RKO (cell line): ENCODE measurements around the gene COLEC11.

ENCODE experiments used
- DNase-seq: peaks from one replicate; pipeline ENCODE4 v3.0.0-alpha.2; 2016; ENCODE audit warnings: low spot score

Gene COLEC11

DNA sequence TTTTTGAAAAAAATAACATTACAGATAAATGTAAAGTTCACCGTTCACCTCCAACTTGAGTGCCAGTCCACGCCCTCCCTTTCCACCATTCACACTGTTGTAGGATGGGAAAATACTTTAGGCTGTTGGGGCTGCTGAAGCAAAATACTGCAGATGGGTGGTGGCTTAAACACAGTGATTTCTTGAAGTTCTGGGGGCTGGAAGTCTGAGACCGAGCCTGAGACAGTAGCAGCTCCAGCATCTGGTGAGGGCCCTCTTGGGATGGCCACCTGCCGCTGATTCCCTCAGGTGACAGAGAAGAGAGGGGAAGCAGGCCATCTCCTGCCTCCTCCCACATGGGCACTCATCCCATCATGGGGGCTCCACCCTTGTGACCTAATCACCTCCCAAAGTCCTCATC lies 80.8 kb downstream of the COLEC11 start:
- DNase-seq, result no peak

DNA sequence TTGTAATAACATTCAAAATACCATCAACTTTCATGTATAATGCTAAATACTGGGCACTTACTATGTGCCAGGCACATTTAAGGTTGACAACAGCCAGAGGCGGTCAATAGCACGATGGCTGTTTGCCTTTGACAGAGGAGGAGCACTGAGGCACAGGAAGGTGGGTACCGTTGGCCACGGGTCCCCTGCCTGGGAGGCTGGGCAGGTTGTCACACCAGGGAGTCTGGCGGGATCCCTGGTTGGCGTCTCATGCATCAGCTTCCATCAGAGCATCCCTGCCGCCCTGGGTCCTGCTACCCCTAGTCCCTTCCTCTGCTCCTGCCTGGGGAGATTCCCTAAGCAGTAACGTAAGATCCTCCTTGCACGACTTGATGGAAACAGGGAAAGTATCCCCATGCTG lies 82.5 kb downstream of the COLEC11 start:
- no peak for DNase-seq

DNA sequence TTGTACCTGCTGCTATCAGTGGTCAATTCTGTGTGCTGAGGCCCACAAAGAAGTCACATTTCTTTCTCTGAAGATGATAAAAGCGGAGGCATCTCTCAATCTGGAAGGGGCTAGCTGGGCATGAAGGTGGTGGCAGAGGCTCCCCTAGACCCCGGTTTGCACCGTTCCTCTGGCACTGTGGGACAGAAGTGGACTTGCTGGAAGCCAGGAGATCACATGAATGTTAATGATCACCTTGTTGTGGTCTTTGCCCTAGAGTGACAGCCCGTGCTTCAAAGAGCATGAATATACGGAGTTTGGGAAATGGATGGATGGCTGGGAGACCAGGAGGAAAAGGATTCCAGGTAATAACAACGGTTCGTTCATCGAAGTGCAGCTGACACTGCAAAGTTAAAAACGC lies 83.3 kb downstream of the COLEC11 start:
- no peak for DNase-seq

DNA sequence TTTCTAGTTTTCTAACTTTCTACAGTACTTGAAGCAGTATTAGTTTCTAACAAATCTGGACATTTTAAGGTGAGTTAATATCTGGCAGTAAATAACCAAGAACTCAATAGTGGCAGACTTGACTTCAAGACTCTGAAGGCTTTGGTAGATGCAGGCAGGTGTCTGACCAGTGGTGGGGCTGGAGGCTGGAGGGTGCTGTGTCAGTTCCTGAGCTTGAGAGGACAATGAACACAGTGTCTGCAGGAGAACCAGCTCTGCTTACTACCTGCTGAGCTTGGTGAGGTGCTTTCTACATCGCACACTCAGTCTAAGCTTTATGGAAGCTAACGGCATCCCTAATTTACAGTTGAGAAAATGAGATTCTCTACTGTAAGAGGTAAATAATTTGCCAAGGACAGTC lies 84.3 kb downstream of the COLEC11 start:
- DNase-seq, result no peak

DNA sequence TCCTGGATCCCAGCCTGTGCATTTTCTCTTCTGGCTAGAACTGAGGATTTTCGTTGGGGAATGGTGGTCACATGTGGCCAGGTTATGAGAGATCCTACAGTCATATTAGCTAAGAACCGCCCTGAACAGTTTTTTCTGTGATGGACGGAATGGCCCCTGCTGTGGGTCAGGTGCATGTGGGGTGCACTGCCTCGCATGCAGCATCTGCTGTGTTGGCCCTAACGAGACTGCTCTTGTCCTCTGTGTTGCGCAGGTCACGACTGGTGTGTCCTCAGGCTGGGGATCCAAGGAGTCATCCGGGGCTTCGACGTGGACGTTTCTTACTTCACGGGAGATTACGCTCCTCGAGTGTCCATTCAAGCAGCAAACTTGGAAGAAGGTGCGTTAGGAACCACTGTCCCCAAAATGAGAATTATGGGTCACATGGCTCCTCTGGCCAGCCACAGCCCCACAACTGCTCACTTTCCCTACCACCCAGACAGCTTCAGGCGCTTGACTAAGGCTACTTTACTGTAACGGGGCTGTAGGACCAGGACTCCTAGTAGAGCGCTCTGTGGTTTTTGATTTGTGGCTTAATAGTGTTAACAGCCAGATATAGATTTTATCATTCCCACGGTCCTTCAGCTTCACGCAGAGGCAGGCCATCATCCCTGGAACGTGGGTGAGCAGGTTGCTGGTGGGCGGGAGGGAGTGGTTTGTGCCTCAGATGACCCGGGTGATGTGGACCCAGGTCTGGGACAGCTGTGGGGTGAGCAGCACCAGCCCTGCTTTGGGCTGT lies 84.9 kb downstream of the COLEC11 start:
- no peak for DNase-seq

DNA sequence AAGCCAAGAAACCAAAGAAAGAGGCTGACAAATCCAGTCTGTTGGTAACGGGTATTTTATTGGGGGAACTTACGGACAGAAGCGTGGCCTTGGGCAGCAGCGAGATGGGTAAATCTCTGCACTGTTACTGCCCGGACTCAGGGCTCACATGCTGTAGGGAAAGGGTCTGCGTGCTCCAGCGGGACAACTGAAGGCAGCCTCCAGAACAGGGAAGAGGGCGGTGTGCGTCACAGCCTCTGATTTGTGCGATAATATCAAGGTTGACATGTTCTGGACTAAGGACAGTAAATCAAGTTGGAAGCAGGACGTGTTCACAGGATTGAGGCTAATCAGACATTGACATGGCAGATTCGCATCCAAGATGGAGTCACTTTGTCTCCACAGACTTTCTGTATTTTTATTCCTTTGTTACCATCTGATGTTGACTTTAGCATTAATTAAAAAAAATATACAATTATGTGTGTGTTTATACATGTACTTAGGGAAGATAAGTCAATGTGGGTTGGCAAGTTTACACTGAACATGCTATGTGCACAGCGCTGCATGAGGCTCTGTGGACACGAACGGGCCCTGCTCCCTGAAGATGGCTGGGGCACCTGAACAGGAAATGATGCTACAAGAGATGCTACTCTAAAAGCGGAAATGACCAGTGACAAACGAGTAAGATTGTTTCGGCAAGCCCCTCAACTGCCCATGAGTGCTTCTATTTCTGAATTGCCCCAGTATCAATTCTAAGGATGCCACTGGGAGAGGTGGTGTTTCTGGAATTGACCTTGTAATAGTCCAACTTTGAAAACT lies 85.8 kb downstream of the COLEC11 start:
- no peak for DNase-seq

DNA sequence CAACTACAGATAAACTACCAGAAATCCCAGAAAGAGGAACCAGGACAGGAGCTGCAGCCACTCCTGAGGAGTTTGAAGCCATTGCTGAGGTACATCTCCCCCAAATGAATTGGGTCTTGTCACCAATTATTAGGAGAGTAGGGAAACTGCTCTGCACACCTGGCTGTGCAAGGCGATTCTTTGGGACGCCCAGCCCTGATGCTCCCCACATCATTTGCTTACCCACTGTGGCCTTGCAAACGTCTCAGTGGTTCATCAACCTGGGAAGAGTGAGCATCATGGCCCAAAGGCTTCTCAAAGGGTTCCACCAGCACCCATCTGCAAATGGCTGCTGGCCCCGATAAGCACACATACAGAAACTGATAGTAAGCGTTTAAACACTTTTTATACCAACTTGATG lies 86.7 kb downstream of the COLEC11 start:
- no peak for DNase-seq

DNA sequence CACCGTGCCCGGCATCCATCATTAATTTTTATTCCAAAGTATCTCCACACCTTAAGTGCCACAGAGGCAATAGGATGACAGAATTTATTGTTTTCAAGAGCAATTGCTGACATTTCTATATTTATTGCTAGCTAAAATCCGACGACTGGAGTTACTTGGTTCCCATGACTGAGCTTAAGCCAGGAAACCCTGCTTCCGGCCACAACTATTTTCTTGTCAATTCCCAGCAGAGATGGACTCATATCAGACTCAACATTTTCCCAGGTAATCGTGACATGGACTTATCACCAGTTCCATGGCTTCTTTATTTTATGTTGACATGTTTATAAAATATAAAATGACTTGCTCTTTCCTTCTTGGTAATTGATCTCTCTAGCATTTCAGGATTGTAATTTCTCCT lies 87.9 kb downstream of the COLEC11 start:
- no peak for DNase-seq

DNA sequence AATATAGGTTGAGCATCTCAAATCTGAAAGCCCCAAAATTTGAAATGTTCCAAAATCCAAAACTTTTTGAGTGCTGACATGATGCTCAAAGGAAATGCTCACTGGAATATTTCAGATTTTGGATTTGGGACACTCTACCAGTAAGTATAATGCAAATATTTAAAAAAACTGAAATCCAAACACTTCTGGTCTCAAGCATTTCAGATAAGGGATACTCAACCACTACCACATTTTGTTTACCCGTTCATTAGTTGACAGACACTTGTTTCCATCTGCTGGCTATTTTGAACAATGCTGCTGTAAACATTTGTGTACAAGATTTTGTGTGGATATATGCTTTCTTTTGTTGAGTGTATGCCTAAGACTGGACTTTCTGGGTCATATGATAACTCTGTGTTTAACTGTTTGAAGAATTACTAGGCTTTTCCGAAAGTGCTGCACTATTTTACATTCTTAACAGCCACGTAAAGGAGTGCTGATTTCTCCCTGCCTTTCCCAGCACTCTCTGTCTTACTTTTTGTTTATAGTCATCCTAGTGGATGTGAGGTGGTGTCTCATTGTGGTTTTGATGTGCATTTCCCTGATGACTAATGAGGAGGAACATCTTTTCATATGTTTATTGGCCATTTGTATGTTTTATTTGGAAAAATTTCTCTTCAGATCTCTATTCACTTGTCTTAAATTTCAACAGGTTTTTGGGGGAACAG lies 89.0 kb downstream of the COLEC11 start:
- DNase-seq, result peak; percentile 24

DNA sequence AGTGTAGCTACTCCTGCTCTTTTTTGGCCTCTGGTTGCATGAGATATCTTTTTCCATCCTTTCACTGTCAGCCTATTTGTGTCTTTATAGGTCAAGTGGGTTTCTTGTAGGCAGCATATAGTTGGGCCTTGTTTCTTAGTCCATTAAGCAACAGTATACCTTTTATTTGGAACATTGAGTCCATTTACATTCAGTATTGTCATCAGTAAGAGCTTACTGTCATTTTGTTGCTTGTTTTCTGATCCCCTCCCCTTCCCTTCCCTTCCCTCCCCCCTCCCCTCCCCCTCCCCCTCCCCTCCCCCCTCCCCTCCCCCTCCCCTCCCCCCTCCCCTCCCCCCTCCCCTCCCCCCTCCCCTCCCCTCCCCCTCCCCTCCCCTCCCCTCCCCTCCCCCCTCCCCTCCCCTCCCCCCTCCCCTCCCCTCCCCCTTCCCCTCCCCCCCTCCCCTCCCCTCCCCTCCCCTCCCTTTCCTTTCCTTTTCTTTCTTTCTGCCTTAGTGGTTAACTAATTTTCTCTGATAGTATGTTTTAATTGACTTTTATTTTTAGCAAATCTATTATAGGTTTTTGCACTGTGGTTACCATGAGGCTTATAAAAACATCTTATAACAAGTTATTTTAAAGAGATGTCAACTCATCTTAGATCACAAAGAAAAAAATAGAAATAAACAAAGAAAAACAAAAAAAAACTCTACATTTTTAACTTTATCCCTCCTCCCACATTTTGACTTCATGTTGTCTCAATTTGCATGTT lies 95.3 kb downstream of the COLEC11 start:
- no peak for DNase-seq

DNA sequence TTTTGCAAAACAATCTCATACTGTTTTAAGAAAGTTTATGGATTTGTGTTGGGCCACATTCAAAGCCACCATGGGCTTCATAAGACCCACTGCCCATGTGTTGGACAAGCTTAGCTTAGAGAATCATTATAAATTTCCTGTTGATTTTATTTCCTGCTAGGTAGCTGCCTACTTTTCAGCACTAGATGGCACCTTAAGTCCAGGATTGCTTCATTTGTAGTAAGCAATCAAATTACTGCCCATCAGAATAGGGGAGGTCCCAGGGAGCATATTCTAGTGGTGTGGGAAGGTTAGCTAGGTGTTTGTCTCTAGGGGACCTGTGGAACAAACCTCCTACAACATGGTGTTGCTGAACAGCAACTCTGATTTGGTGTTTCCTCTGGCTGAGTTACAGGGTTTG lies 97.5 kb downstream of the COLEC11 start:
- peak; percentile 68 for DNase-seq
